Heart right ventricle (tissue), 16 donors: ENCODE data around the gene ARHGAP6. TPM values are rescaled to one million over a fixed set of nuclear protein-coding genes. Genes with fewer than 3 reads are reported as not detected.
A peak's percentile ranks its signal among the peaks of the same experiment; 100 is the strongest.

Experiments used
- ATAC-seq, 8 donors: fragments of 200-7000 bp; cut with Tn5 transposase; one replicate each; pipeline ENCODE4 v1.9.1; 2020; ENCODE audit warnings: mild to moderate bottlenecking in 8 of 8, moderate library complexity in 8 of 8, moderate number of reproducible peaks in 1 of 8
- DNase-seq, 2 donors: peaks; one replicate each; pipeline ENCODE4 v3.0.0-alpha.2; 2020
- H3K27ac ChIP-seq, 10 donors: fragments of 200-600 bp; sonication (generic) in 2 of 10; one replicate each; pipeline versions ENCODE4 v1.5.0 to v1.8.0; 2020 to 2022; ENCODE audit warnings: mild to moderate bottlenecking in 3 of 10
- H3K27me3 ChIP-seq, 7 donors: fragments of 200-600 bp; one replicate each; pipeline ENCODE4 v1.8.0; 2021 to 2022; ENCODE audit warnings: mild to moderate bottlenecking in 2 of 7
- H3K36me3 ChIP-seq, 9 donors: fragments of 200-600 bp; sonication (generic) in 1 of 9; one replicate each; pipeline versions ENCODE4 v1.5.0 to v1.8.0; 2020 to 2022; ENCODE audit warnings: mild to moderate bottlenecking in 2 of 9
- H3K4me1 ChIP-seq, 9 donors: fragments of 200-600 bp; sonication (generic) in 1 of 9; one replicate each; pipeline versions ENCODE4 v1.5.0 to v1.8.0; 2020 to 2022; ENCODE audit warnings: mild to moderate bottlenecking in 4 of 9
- H3K4me3 ChIP-seq, 10 donors: fragments of 200-600 bp; sonication (generic) in 2 of 10; one replicate each; pipeline versions ENCODE4 v1.5.0 to v1.8.0; 2020 to 2022; ENCODE audit warnings: mild to moderate bottlenecking in 7 of 10, moderate library complexity in 2 of 10
- H3K9me3 ChIP-seq, 11 donors: fragments of 200-600 bp in 10 of 11; sonication (generic) in 2 of 11; one replicate each; pipeline versions ENCODE4 v1.5.0 to v1.8.0; 2013 to 2022; ENCODE audit warnings: mild to moderate bottlenecking in 2 of 11, control low read depth in 1 of 11, moderate library complexity in 1 of 11
- CTCF ChIP-seq, 9 donors: fragments of 200-600 bp; sonication (generic) in 2 of 9; IDR thresholded peaks; one replicate each; pipeline versions ENCODE4 v1.5.0 to v1.8.0; 2021 to 2022; ENCODE audit warnings: antibody characterized with exemption in 9 of 9, mild to moderate bottlenecking in 5 of 9, moderate library complexity in 1 of 9
- WGBS, 2 donors: extraction: QIAGEN DNeasy Blood & Tissue Kit; methylation state at CpG; one replicate each; pipeline ENCODE4 v1.1.7; 2013; ENCODE audit warnings: inconsistent platforms in 1 of 2; 5-methylcytosine and 5-hydroxymethylcytosine counted together
- intact Hi-C, 10 donors: fragments of 100-400 bp; cut with DNase I; formaldehyde crosslinking; loops; one replicate each; pipeline versions ENCODE4 v1.11.1 to v1.14.2; 2022
- polyA plus RNA-seq, 2 donors: library from polyadenylated mRNA; stranded (reverse); fragments of 200-250 nt; gene quantifications; one replicate each; pipeline ENCODE4 v1.2.3, GENCODE V29; 2013
- total RNA-seq, 10 donors: library from RNA; stranded (reverse); fragmentation: NEBNext Ultra II Directional in 3 of 10; extraction: Animal tissue kit (Norgen Biotek cat#: 25700) in 3 of 10; gene quantifications; one replicate each; pipeline versions ENCODE4 v1.2.1 to v1.2.4, GENCODE V29; 2021 to 2023
- donor health status: Arrhythmogenic right ventricular cardiomyopathy.
- donor health status: ischemic (EF 13 %, LVEDD 7.1; RV severe dilation, severe dysfunction).
- donor health status: healthy with polysubstance abuse.
- donor health status: DM: no; HTN: yes; CAD: no.
- donor health status: DM: no; HTN: no; CAD: no.
- donor health status: ischemic (EF 25% LVEDD 6.9; RV normal size, moderate dysfunction).
- donor health status: ischemic (EF 25% LVEDD 5.7; RV mildly dilated, moderate dysfunction).
- donor health status: healthy.
- donor health status: DM: yes; HTN: yes; CAD: no.
- donor health status: Ischemic cardiomyopathy.
- donor health status: ischemic (EF 35%, LVEDD 5.7; RV mildly dilated, moderate dysfunction).
- donor health status: nonischemic (EF 11% LVEDD 7.7; RV severe dilation, severe dysfunction).
- donor health status: DM: yes; HTN: yes; CAD: no.
- donor health status: PGD.
- donor health status: ischemic (EF 29% LVEDD 5.4; RV normal size, mild dysfunction).
- donor health status: nonischemic (EF 23%, LVEDD 6.1; RV moderate dilation, normal function).

Gene ARHGAP6
- total and polyA plus RNA-seq, 12 donors: 1.6 to 6.0 (median 2.6) TPM

GRCh38 chrX:11111037-11111851 is 554.5 kb downstream of the ARHGAP6 start, which contains the start of gene HCCS:
Gene HCCS, plus strand, starts transcription at chrX:11111332. Its CDS starts 729 bp downstream, at chrX:11112061.
- intact Hi-C loops: no loop called here
- Histone ChIP-seq H3K9me3 (no peaks in the 10 kb centered on the region), H3K4me1 (peaks cover 0 to 32% (median 13%) of the 10 kb centered on the region in 9 donors), H3K27me3 (no peaks in the 10 kb centered on the region), H3K4me3 (peak within 1 kb of the TSS; percentile 60 to 90 (median 77)), H3K27ac (peak within 1 kb of the TSS; percentile 54 to 91 (median 86)), H3K36me3 (peaks cover 0 to 32% (median 10%) of the 10 kb centered on the region in 9 donors)
- no peak for TF ChIP-seq CTCF (IDR thresholded peaks at IDR 0.05)
- DNase-seq (peak; percentile 85 to 87), ATAC-seq (peak; percentile 96 to 99 (median 98))
- WGBS, 2 donors: 0 to 1% methylated on average over 42 to 58 of the region's 58 CpGs

- peak overlapping the region in 1 of 10 donors; percentile 84 for H3K4me3 ChIP-seq
These were observed 555.8 kb downstream of the ARHGAP6 start for GRCh38 chrX:11109968-11110367.

GRCh38 chrX:11108253-11108941 is 557.3 kb downstream of the ARHGAP6 start:
- no peak for TF ChIP-seq CTCF (IDR thresholded peaks at IDR 0.05)
- intact Hi-C loops: loop anchor here in 4 of 10 donors (10.0 kb wide), 2 partner anchors 384 to 924 kb away; no protein-coding TSS in a partner anchor
- DNase-seq (no peak), ATAC-seq (no peak)
- no peaks in the 10 kb centered on the region for H3K9me3 ChIP-seq
- H3K27me3 ChIP-seq: no peaks in the 10 kb centered on the region
- no peak overlapping the region for H3K4me3 ChIP-seq
- 94 to 95% methylated on average over 4 of the region's 4 CpGs for WGBS, 2 donors
- peaks cover 0 to 24% (median 13%) of the 10 kb centered on the region in 9 donors for H3K4me1 ChIP-seq
- no peak overlapping the region for H3K27ac ChIP-seq
- H3K36me3 ChIP-seq: peaks cover 0 to 4% (median 0%) of the 10 kb centered on the region in 9 donors

More at GRCh38 chrX:11109968-11110367, 555.8 kb downstream of the ARHGAP6 start:
- TF ChIP-seq CTCF (IDR thresholded peaks at IDR 0.05): no peak
- intact Hi-C loops: loop anchor here in 4 of 10 donors (10.0 kb wide), 2 partner anchors 385 to 925 kb away; no protein-coding TSS in a partner anchor
- Histone ChIP-seq H3K27ac (no peak overlapping the region), H3K9me3 (no peaks in the 10 kb centered on the region), H3K4me1 (peaks cover 0 to 32% (median 13%) of the 10 kb centered on the region in 9 donors), H3K36me3 (peaks cover 0 to 20% (median 0%) of the 10 kb centered on the region in 9 donors), H3K27me3 (no peaks in the 10 kb centered on the region)
- ATAC-seq (no peak), DNase-seq (no peak)
- 95 to 97% methylated on average over 2 of the region's 2 CpGs for WGBS, 2 donors

GRCh38 chrX:11105080-11105479 is 560.6 kb downstream of the ARHGAP6 start:
- Histone ChIP-seq H3K4me3 (no peak overlapping the region), H3K27me3 (no peaks in the 10 kb centered on the region), H3K4me1 (peaks cover 0 to 5% (median 0%) of the 10 kb centered on the region in 9 donors), H3K9me3 (no peaks in the 10 kb centered on the region), H3K36me3 (no peaks in the 10 kb centered on the region), H3K27ac (no peak overlapping the region)
- DNase-seq (no peak), ATAC-seq (no peak)
- intact Hi-C loops: loop anchor here in 4 of 10 donors (10.0 kb wide), 2 partner anchors 380 to 920 kb away; no protein-coding TSS in a partner anchor
- WGBS, 2 donors: 97% methylated on average over 4 of the region's 4 CpGs
- no peak for TF ChIP-seq CTCF (IDR thresholded peaks at IDR 0.05)
